IMR-90 (cell line): ENCODE results near the gene TMEM212. TPM values are rescaled to one million over a fixed set of nuclear protein-coding genes. Genes with fewer than 3 reads are reported as not detected.

ENCODE experiments used
- ATAC-seq: fragments of 200-7000 bp; cut with Tn5 transposase; 2 replicates; pipeline ENCODE4 v1.9.1; 2020; ENCODE audit warnings: low read depth, mild to moderate bottlenecking, moderate library complexity
- BruUV-seq: library from RNA; stranded (reverse); fragments of 400-500 nt; replicated peaks from 2 replicates; lab custom pipeline; 2021; lab: Mats Ljungman, UMichigan
- CTCF ChIA-PET: fragments of 300-600 bp; formaldehyde crosslinking; extraction: SDS; loops from one replicate; lab custom pipeline; 2021; ENCODE audit warnings: antibody characterized with exemption; lab: Yijun Ruan, JAX
- POLR2A ChIA-PET: fragments of 300-600 bp; sonication (Branson Sonifier 250); formaldehyde crosslinking; loops from one replicate; lab custom pipeline; 2022; ENCODE audit warnings: antibody characterized with exemption; ENCODE audit not compliant: unreplicated experiment; lab: Charles Lee
- DNase-seq: peaks from one replicate; pipeline ENCODE4 v3.0.0; 2013
- H2AFZ ChIP-seq: replicated peaks from 2 replicates; pipeline ENCODE3; 2013; ENCODE audit warnings: low read length, mild to moderate bottlenecking; ENCODE audit not compliant: poor library complexity
- H2AK5ac ChIP-seq: 2 replicates; pipeline ENCODE4 v1.6.1; 2013; ENCODE audit warnings: low read depth, low read length, inconsistent platforms
- H2AK9ac ChIP-seq: replicated peaks from 2 replicates; pipeline ENCODE3; 2013; ENCODE audit warnings: mild to moderate bottlenecking, low read depth, low read length, moderate library complexity; ENCODE audit not compliant: poor library complexity
- H2BK120ac ChIP-seq: 2 replicates; pipeline ENCODE4 v1.6.1; 2013; ENCODE audit warnings: low read depth, low read length, inconsistent platforms
- H2BK15ac ChIP-seq: 3 replicates; pipeline ENCODE4 v1.6.1; 2013; ENCODE audit warnings: low read depth, low read length, inconsistent platforms
- H2BK20ac ChIP-seq: 2 replicates; pipeline ENCODE4 v1.6.1; 2013; ENCODE audit warnings: low read depth, mild to moderate bottlenecking, inconsistent platforms, low read length, moderate library complexity
- H2BK5ac ChIP-seq: 2 replicates; pipeline ENCODE4 v1.6.1; 2013; ENCODE audit warnings: mild to moderate bottlenecking, low read depth, low read length, inconsistent platforms; ENCODE audit not compliant: poor library complexity, severe bottlenecking
- H3K14ac ChIP-seq: replicated peaks from 2 replicates; pipeline ENCODE4 v1.6.1; 2013; ENCODE audit warnings: low read depth, low read length, inconsistent platforms
- H3K18ac ChIP-seq: 2 replicates; pipeline ENCODE4 v1.6.1; 2013; ENCODE audit warnings: low read depth, low read length, control low read depth
- H3K23ac ChIP-seq: 2 replicates; pipeline ENCODE4 v1.6.1; 2013; ENCODE audit warnings: low read depth, low read length, inconsistent platforms
- H3K27ac ChIP-seq: 2 replicates; pipeline ENCODE4 v1.5.1; 2013; ENCODE audit warnings: mild to moderate bottlenecking, control low read depth, low read length; ENCODE audit not compliant: insufficient read depth
- H3K27me3 ChIP-seq: 2 replicates; pipeline ENCODE4 v1.6.1; 2013; ENCODE audit warnings: low read length; ENCODE audit not compliant: control insufficient read depth, insufficient read depth
- H3K36me3 ChIP-seq: 2 replicates; pipeline ENCODE4 v1.6.1; 2013; ENCODE audit warnings: low read length, mixed read lengths; ENCODE audit not compliant: control insufficient read depth, insufficient read depth
- H3K4ac ChIP-seq: 2 replicates; pipeline ENCODE4 v1.6.1; 2013; ENCODE audit warnings: low read depth, low read length, inconsistent platforms
- H3K4me1 ChIP-seq: 2 replicates; pipeline ENCODE4 v1.6.1; 2013; ENCODE audit warnings: low read length, mixed read lengths; ENCODE audit not compliant: control insufficient read depth, insufficient read depth
- H3K4me2 ChIP-seq: 2 replicates; pipeline ENCODE4 v1.6.1; 2013; ENCODE audit warnings: low read depth, mild to moderate bottlenecking, control low read depth, low read length, moderate library complexity
- H3K4me3 ChIP-seq: 2 replicates; pipeline ENCODE4 v1.5.1; 2013; ENCODE audit warnings: low read depth, mild to moderate bottlenecking, control low read depth, low read length, moderate library complexity; ENCODE audit not compliant: insufficient read depth
- H3K56ac ChIP-seq: 2 replicates; pipeline ENCODE4 v1.6.1; 2013; ENCODE audit warnings: low read length, inconsistent platforms; ENCODE audit not compliant: insufficient read depth; ENCODE audit errors: extremely low read depth
- H3K79me1 ChIP-seq, 2 experiments: 2 replicates each; pipeline ENCODE4 v1.6.1; 2013; ENCODE audit warnings: low read length in 2 of 2, inconsistent platforms in 1 of 2, low read depth in 1 of 2
- H3K9ac ChIP-seq: 2 replicates; pipeline ENCODE4 v1.6.1; 2013; ENCODE audit warnings: low read depth, low read length, control low read depth
- H3K9me1 ChIP-seq: 2 replicates; pipeline ENCODE4 v1.6.1; 2013; ENCODE audit warnings: low read length, inconsistent platforms; ENCODE audit not compliant: insufficient read depth
- H3K9me3 ChIP-seq: 2 replicates; pipeline ENCODE4 v1.6.1; 2013; ENCODE audit warnings: low read length; ENCODE audit not compliant: control insufficient read depth, insufficient read depth
- H4K20me1 ChIP-seq: 2 replicates; pipeline ENCODE4 v1.6.1; 2013; ENCODE audit warnings: low read length, inconsistent platforms; ENCODE audit not compliant: insufficient read depth
- H4K5ac ChIP-seq: 2 replicates; pipeline ENCODE4 v1.6.1; 2013; ENCODE audit warnings: mild to moderate bottlenecking, low read depth, low read length, control low read depth
- H4K8ac ChIP-seq, 2 experiments: 2 replicates each; pipeline ENCODE4 v1.6.1; 2013; ENCODE audit warnings: low read depth in 2 of 2, low read length in 2 of 2, control low read depth in 1 of 2, inconsistent platforms in 1 of 2
- H4K91ac ChIP-seq: 2 replicates; pipeline ENCODE4 v1.6.1; 2013; ENCODE audit warnings: low read depth, low read length, inconsistent platforms; ENCODE audit not compliant: insufficient read depth
- BHLHE40 ChIP-seq: fragments of 150-350 bp; IDR thresholded peaks from 2 replicates; pipeline ENCODE4 v1.6.1; 2016; ENCODE audit warnings: mild to moderate bottlenecking, low read depth, low read length
- CHD1 ChIP-seq: IDR thresholded peaks from 2 replicates; pipeline ENCODE4 v1.6.1; 2012; ENCODE audit warnings: low read depth, low read length, improper control_type of control experiment
- ELK1 ChIP-seq: fragments of 150-350 bp; IDR thresholded peaks from 2 replicates; pipeline ENCODE4 v1.6.1; 2016; ENCODE audit warnings: low read depth, mild to moderate bottlenecking, low read length, moderate library complexity, borderline replicate concordance
- MAFK ChIP-seq: IDR thresholded peaks from 2 replicates; pipeline ENCODE4 v1.6.1; 2012; ENCODE audit warnings: low read depth, low read length, improper control_type of control experiment
- MXI1 ChIP-seq: IDR thresholded peaks from 2 replicates; pipeline ENCODE4 v1.6.1; 2012; ENCODE audit warnings: low read depth, mild to moderate bottlenecking, low read length, moderate library complexity, borderline replicate concordance
- POLR2A ChIP-seq: IDR thresholded peaks from 2 replicates; pipeline ENCODE4 v1.6.1; 2012; ENCODE audit warnings: mild to moderate bottlenecking, low read depth, low read length
- RCOR1 ChIP-seq: IDR thresholded peaks from 2 replicates; pipeline ENCODE4 v1.6.1; 2012; ENCODE audit warnings: mild to moderate bottlenecking, low read length, improper control_type of control experiment; ENCODE audit not compliant: insufficient replicate concordance
- WGBS, 2 experiments: methylation state at CpG; one replicate each; pipeline versions ENCODE4 v1.1.5 to v1.1.7; 2013; ENCODE audit warnings: missing lambda C conversion rate in 2 of 2; ENCODE audit not compliant: insufficient read length in 1 of 2; ENCODE audit errors: extremely low coverage in 2 of 2; 5-methylcytosine and 5-hydroxymethylcytosine counted together
- dilution Hi-C: fragments of 300-500 bp; cut with HindIII; formaldehyde crosslinking; loops from one replicate; pipeline ENCODE4 v1.14.3; 2018; ENCODE audit warnings: low sequenced_read_pairs; ENCODE audit not compliant: unreplicated experiment
- in situ Hi-C: fragments of 300-500 bp; cut with MboI; formaldehyde crosslinking; loops from 3 replicates; pipeline ENCODE4 v1.14.3; 2019; ENCODE audit warnings: low sequenced_read_pairs, inconsistent platforms, mixed read lengths
- intact Hi-C: fragments of 100-400 bp; cut with micrococcal nuclease; formaldehyde crosslinking; loops from 2 replicates; pipeline ENCODE4 v1.10.0; 2022
- polyA plus RNA-seq, 3 experiments: library from polyadenylated mRNA; depleted of rRNA; stranded (reverse); fragments of >200 nt; gene quantifications; 2 replicates each; pipeline ENCODE4 v1.2.3, GENCODE V29; 2012; ENCODE audit warnings: low replicate concordance in 1 of 3
- total RNA-seq: library from RNA; depleted of rRNA; stranded (reverse); fragments of >200 nt; gene quantifications from 2 replicates; pipeline ENCODE4 v1.2.3, GENCODE V29; 2012

Gene TMEM212
- total and polyA plus RNA-seq, 2 of the 4 experiments (the other 2 are of a cell fraction), result not detected

GRCh38 chr3:171807129-171807675 lies 35.9 kb upstream of the TMEM212 start:
- in situ Hi-C loops (no loop called here), dilution Hi-C loops (no loop called here), intact Hi-C loops (no loop called here)
- peak overlapping the region; percentile 54 for H2AK5ac ChIP-seq
- DNase-seq (no peak), ATAC-seq (no peak)
- H3K18ac ChIP-seq, result peak overlapping the region; percentile 93
- peak overlapping the region; percentile 79 for H3K27ac ChIP-seq
- H2BK5ac ChIP-seq, result peak overlapping the region; percentile 75
- H3K4me1 ChIP-seq, result peaks cover 21% of the 10 kb centered on the region
- H3K4ac ChIP-seq, result peak overlapping the region; percentile 71; the same call in 1 of the 2 replicates
- TF ChIP-seq MXI1 (no peak), POLR2A (no peak), BHLHE40 (no peak), ELK1 (no peak), CHD1 (no peak), MAFK (no peak), RCOR1 (no peak)
- H4K20me1 ChIP-seq, result no peaks in the 10 kb centered on the region; the same call in 1 of the 2 replicates
- WGBS, 2 experiments, result no CpG with 5 or more reads among the region's 7 CpGs
- peaks cover 19 to 41% of the 10 kb centered on the region in 2 experiments; a peak in 3 of 4 replicates for H3K79me1 ChIP-seq
- H2BK15ac ChIP-seq, result peak overlapping the region; percentile 52; the same call in 2 of the 3 replicates
- ChIA-PET CTCF (interaction anchor here (1.0 to 2.2 kb wide), 3 partner anchors 23 to 35 kb away, joined by 3 to 6 read pairs (median 5); no protein-coding TSS in a partner anchor), POLR2A (no interaction called here)
- no peak overlapping the region for H3K4me3 ChIP-seq
- H2AFZ ChIP-seq, result no peak overlapping the region
- peaks cover 6% of the 10 kb centered on the region for H3K9me1 ChIP-seq
- H3K9me3 ChIP-seq, result no peaks in the 10 kb centered on the region
- H3K23ac ChIP-seq, result no peak overlapping the region; the same call in 1 of the 2 replicates
- H3K4me2 ChIP-seq, result peak overlapping the region; percentile 84; the same call in 1 of the 2 replicates
- H2BK120ac ChIP-seq, result peak overlapping the region; percentile 68
- peak overlapping the region; percentile 47 for H2BK20ac ChIP-seq
- H3K14ac ChIP-seq, result peak overlapping the region; percentile 5; the same call in 1 of the 2 replicates
- no TSS peak for BruUV-seq
- H3K27me3 ChIP-seq, result no peaks in the 10 kb centered on the region
- peak overlapping the region; percentile 92 for H4K5ac ChIP-seq
- peak overlapping the region; percentile 13; the same call in 1 of the 2 replicates for H3K9ac ChIP-seq
- H2AK9ac ChIP-seq, result no peak overlapping the region
- H4K91ac ChIP-seq, result no peak overlapping the region
- H3K56ac ChIP-seq, result no peak overlapping the region
- peak overlapping the region in 1 of 2 experiments; percentile 41; a peak in 1 of 4 replicates for H4K8ac ChIP-seq
- H3K36me3 ChIP-seq, result no peaks in the 10 kb centered on the region
